Measurements from ENCODE around the gene ZMIZ1. TPM values are rescaled to one million over a fixed set of nuclear protein-coding genes. Genes with fewer than 3 reads are reported as not detected.

ZMIZ1 gene
- total RNA-seq, 1 donor from 2014 or later, result 93.9 TPM

DNA sequence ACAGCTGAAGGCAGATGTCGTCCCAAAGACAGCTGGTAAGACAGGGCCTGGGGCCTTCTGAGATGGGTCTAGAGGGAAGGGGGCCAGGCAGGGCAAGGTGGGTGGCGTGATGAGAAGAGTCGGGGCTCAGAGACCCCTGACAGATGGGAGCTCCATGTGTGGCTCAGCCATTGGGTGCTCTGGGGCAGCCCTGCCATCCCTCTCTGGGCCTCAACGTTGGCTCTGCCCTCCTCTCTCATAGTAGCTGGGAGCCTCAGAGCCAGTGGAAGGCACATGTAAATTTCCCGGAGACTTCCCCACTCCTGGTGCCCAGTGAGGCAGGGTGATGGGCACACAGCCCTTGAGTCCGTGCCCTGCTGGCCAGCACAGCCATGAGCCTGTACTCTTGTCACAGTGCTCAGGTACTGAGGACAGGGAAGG lies 280.3 kb downstream of the ZMIZ1 start:
- intact Hi-C loops (cut with micrococcal nuclease), result loop anchor here (5.0 to 10.0 kb wide), 5 partner anchors 282 to 1474 kb away; partner anchors contain the start of genes ANXA11, POLR3A and ZMIZ1
- H3K4me3 Mint-ChIP-seq, result peak overlapping the region; percentile 84

DNA sequence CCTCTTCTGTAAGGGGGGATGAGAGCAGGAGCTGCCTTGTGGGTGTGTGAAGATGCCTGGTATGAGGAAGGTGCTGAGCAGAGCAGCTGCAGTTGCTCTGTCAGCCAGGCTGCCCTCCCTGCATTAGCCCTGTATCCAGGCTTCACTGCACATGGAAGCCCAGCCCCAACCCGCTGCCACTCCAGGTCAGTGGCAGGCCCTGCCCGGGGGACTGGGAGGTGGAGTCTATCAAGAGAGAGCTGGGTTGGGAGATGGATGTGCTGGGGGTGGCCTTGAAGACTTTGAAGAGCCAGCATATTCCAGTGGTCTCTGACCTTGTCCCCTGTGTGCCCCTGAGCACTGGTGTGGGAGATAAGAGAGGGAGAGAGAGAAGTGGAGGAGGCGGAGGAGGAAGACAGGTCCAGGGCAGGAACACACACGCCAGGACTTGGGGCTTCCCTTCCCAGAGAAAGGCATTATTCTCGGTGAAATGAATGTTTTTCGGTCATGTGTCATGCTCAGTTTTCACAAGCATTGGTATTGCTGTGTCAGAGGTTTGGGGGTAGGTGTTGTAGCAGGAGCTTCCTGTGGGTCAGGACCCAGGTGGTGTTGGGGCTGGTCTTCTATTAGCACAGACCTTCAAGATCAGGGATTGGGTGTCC lies 281.1 kb downstream of the ZMIZ1 start:
- peaks cover 42% of the 10 kb centered on the region for H3K4me1 Mint-ChIP-seq
- DNase-seq (no peak), ATAC-seq (ENCODE audit: low read depth) (no peak)
- CTCF ChIA-PET, result no interaction called here
- POLR2A ChIA-PET, result no interaction called here
- H3K9me3 Mint-ChIP-seq, result no peaks in the 10 kb centered on the region
- TF ChIP-seq, protein P1, sequence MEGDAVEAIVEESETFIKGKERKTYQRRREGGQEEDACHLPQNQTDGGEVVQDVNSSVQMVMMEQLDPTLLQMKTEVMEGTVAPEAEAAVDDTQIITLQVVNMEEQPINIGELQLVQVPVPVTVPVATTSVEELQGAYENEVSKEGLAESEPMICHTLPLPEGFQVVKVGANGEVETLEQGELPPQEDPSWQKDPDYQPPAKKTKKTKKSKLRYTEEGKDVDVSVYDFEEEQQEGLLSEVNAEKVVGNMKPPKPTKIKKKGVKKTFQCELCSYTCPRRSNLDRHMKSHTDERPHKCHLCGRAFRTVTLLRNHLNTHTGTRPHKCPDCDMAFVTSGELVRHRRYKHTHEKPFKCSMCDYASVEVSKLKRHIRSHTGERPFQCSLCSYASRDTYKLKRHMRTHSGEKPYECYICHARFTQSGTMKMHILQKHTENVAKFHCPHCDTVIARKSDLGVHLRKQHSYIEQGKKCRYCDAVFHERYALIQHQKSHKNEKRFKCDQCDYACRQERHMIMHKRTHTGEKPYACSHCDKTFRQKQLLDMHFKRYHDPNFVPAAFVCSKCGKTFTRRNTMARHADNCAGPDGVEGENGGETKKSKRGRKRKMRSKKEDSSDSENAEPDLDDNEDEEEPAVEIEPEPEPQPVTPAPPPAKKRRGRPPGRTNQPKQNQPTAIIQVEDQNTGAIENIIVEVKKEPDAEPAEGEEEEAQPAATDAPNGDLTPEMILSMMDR (IDR thresholded peaks at IDR 0.05), result no peak
- H3K36me3 Mint-ChIP-seq (ENCODE audit: low read depth), result peaks cover 62% of the 10 kb centered on the region
- H3K27ac Mint-ChIP-seq, result peak overlapping the region; percentile 90
- intact Hi-C loops (cut with micrococcal nuclease), result loop anchor here (5.0 to 10.0 kb wide), 5 partner anchors 283 to 1475 kb away; partner anchors contain the start of genes ANXA11, POLR3A and ZMIZ1
- H3K4me3 Mint-ChIP-seq, result no peak overlapping the region
- no peaks in the 10 kb centered on the region for H3K27me3 Mint-ChIP-seq

More for the DNA sequence above, 280.3 kb downstream of the ZMIZ1 start:
- TF ChIP-seq, protein P1 (IDR thresholded peaks at IDR 0.05), result no peak
- CTCF ChIA-PET, result interaction anchor here (1.0 kb wide), 1 partner anchor 25 kb away, joined by 3 read pairs; no protein-coding TSS in a partner anchor
- POLR2A ChIA-PET, result interaction anchor here (1.4 to 4.8 kb wide), 6 partner anchors 14 to 107 kb away, joined by 6 to 37 read pairs (median 21); no protein-coding TSS in a partner anchor
- DNase-seq, result no peak
- Mint-ChIP-seq H3K9me3 (no peaks in the 10 kb centered on the region), H3K4me1 (peaks cover 34% of the 10 kb centered on the region), H3K36me3 (ENCODE audit: low read depth) (peaks cover 54% of the 10 kb centered on the region), H3K27me3 (no peaks in the 10 kb centered on the region), H3K27ac (peak overlapping the region; percentile 90)
- ATAC-seq (ENCODE audit: low read depth), result no peak

DNA sequence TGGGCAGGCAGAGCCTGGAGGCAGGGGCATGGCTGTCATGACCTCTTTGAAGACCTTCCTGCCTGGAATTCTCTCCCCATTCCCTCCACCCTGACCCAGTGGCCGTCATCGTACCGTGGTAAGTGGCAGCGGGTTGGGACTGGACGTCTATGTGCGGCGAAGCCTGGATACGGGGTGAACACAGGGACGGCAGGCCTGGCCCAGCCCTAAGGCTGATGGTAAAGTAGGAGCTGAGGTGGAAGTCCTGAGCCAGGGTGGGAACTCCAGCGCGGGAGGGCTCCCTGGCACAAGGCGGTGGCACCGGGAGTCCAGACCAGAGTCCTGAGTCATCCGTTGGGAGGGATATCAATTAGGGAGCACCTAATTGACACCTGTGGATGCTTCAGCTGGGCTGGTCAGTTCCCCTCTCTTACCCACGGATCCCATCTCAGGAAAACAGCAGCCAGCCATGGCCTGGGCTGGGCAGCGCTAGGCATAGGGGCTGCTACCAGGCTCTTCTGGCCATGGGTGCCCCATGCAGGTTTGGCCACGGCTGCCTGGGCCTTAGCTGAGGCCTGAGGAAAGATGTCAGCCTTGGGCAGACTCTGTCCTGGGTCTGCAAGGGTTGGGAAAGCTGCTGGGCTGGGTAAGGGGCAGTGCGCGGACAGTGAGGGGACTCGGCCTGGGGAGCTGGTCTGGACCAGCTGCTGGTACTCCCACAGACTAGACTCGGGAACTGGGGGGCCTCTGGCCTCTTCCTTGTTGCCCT lies 281.8 kb downstream of the ZMIZ1 start:
- ATAC-seq (ENCODE audit: low read depth) (no peak), DNase-seq (no peak)
- ChIA-PET POLR2A (interaction anchor here (0.7 kb wide), 2 partner anchors 61 to 94 kb away, joined by 3 read pairs; no protein-coding TSS in a partner anchor), CTCF (no interaction called here)
- Mint-ChIP-seq H3K9me3 (no peaks in the 10 kb centered on the region), H3K36me3 (ENCODE audit: low read depth) (peaks cover 69% of the 10 kb centered on the region), H3K27me3 (no peaks in the 10 kb centered on the region), H3K27ac (peak overlapping the region; percentile 90), H3K4me3 (no peak overlapping the region), H3K4me1 (peaks cover 47% of the 10 kb centered on the region)
- TF ChIP-seq, protein P1 (IDR thresholded peaks at IDR 0.05), result no peak
- intact Hi-C loops (cut with micrococcal nuclease), result no loop called here

DNA sequence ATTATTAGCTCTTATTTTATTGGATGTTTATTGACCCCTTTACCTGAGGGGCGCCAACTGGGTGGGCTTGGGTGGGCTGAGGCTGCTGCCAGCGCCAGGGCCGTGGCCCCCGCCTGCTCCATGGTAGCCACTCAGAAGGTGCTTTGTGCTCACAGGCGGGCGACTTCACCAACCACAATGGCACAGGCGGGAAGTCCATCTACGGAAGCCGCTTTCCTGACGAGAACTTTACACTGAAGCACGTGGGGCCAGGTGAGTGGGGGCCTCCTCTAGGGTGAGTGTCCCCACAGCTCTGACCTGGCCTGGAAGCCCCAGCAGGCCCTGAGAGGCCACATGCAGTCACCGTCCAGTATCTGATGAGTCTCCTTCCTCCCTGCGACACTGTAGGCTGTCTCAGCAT lies 282.6 kb downstream of the ZMIZ1 start:
- ATAC-seq (ENCODE audit: low read depth), result no peak
- TF ChIP-seq, protein P1 (IDR thresholded peaks at IDR 0.05), result no peak
- POLR2A ChIA-PET, result interaction anchor here (0.7 kb wide), 2 partner anchors 62 to 93 kb away, joined by 3 read pairs; no protein-coding TSS in a partner anchor
- H3K4me3 Mint-ChIP-seq, result no peak overlapping the region
- CTCF ChIA-PET, result no interaction called here
- H3K36me3 Mint-ChIP-seq (ENCODE audit: low read depth), result peaks cover 77% of the 10 kb centered on the region
- H3K27me3 Mint-ChIP-seq, result no peaks in the 10 kb centered on the region
- no peak overlapping the region for H3K27ac Mint-ChIP-seq
- H3K9me3 Mint-ChIP-seq, result no peaks in the 10 kb centered on the region
- H3K4me1 Mint-ChIP-seq, result peaks cover 55% of the 10 kb centered on the region
- no peak for DNase-seq
- intact Hi-C loops (cut with micrococcal nuclease), result no loop called here
